ENCODE data around the gene BAHCC1. TPM values are rescaled to one million over a fixed set of nuclear protein-coding genes. Genes with fewer than 3 reads are reported as not detected.

Gene BAHCC1
- total RNA-seq, 1 experiment from 2014 or later, result 9.9 TPM

DNA sequence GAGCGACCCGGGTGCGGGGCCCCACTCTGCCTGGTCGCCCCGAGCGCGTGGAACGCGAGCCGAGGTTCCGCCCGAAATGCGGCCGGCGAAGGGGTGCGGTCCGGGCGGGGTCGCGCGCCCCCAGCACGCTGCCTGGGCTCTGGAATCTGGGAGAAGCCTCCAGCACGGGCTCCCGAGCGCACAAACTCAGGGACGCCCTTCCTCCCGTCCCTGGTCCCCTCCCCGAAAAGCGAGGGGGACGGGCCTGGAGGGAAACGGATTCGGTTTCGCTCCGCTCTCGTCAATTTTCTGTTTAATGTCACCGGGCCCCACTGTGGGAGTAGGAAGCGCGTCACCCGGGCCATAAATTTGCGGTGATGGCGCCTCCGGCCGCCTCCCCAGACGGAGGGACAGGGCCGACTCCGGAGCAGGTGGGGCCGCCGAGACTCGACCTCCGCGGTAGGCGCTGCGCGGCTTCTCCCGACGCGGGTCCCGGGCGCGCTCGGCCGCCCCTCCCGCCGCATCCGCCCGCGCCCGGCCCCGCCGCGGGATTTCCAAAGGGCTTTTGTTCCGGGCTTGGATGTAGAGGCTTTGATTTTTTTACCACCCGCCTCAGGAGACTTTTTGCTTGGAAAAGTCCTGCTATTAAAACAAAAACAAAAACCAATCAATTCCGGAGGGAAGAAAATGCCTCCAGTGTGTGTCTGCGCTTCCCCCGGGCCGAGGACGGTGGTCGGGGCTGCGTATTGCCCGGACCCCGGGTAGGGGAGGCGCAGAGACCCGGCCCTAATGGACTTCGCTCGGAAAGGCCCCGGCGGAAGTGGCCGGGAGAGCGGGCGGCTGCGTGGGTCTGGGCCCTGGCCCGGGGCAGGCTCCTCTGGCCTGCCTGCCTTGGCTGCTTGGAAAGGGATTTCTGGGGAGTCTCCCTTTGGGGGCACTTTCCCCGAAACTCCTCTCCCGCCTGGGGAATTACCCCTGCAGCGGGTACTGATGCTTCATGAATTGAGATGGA lies 7.9 kb upstream of the BAHCC1 start:
- Histone ChIP-seq H3K4me3 (ENCODE audit: low read length) (peak overlapping the region; percentile 87), H4K20me1 (ENCODE audit: low read length) (no peaks in the 10 kb centered on the region), H3K9me2 (replicated peaks; ENCODE audit: low read length) (no peaks in the 10 kb centered on the region), H3K27me3 (ENCODE audit: low read length) (no peaks in the 10 kb centered on the region), H2AFZ (ENCODE audit: low read length) (peak overlapping the region; percentile 88), H3K79me2 (ENCODE audit: low read length) (peaks cover 11% of the 10 kb centered on the region), H3K4me1 (ENCODE audit: insufficient read depth, low read length) (peaks cover 22% of the 10 kb centered on the region), H3K9ac (ENCODE audit: low read length) (peak overlapping the region; percentile 83), H3K4me2 (ENCODE audit: low read length) (peak overlapping the region; percentile 94), H3K36me3 (ENCODE audit: low read depth, low read length) (no peaks in the 10 kb centered on the region), H3F3A (ENCODE audit: low read length, unreplicated experiment) (no peaks in the 10 kb centered on the region), H3K9me3 (ENCODE audit: low read length) (no peaks in the 10 kb centered on the region), H3K27ac (ENCODE audit: low read length) (peak overlapping the region; percentile 44)
- TSS peak; percentile 72 for BruUV-seq (replicated peaks)
- DNase-seq, result peak; percentile 64
- CTCF ChIA-PET, result no interaction called here
- POLR2A ChIA-PET (ENCODE audit: unreplicated experiment), result no interaction called here
- TF ChIP-seq, protein P1, sequence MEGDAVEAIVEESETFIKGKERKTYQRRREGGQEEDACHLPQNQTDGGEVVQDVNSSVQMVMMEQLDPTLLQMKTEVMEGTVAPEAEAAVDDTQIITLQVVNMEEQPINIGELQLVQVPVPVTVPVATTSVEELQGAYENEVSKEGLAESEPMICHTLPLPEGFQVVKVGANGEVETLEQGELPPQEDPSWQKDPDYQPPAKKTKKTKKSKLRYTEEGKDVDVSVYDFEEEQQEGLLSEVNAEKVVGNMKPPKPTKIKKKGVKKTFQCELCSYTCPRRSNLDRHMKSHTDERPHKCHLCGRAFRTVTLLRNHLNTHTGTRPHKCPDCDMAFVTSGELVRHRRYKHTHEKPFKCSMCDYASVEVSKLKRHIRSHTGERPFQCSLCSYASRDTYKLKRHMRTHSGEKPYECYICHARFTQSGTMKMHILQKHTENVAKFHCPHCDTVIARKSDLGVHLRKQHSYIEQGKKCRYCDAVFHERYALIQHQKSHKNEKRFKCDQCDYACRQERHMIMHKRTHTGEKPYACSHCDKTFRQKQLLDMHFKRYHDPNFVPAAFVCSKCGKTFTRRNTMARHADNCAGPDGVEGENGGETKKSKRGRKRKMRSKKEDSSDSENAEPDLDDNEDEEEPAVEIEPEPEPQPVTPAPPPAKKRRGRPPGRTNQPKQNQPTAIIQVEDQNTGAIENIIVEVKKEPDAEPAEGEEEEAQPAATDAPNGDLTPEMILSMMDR (conservative IDR thresholded peaks at IDR 0.05; ENCODE audit: low read depth, low read length), result no peak
- no peak for TF ChIP-seq EZH2 (IDR thresholded peaks at IDR 0.05; ENCODE audit: low read length, unreplicated experiment)
- no peak for TF ChIP-seq EZH2phosphoT487 (IDR thresholded peaks at IDR 0.05; ENCODE audit: borderline replicate concordance, low read length)
- intact Hi-C loops (cut with micrococcal nuclease), result no loop called here
- ATAC-seq, result peak; percentile 56

DNA sequence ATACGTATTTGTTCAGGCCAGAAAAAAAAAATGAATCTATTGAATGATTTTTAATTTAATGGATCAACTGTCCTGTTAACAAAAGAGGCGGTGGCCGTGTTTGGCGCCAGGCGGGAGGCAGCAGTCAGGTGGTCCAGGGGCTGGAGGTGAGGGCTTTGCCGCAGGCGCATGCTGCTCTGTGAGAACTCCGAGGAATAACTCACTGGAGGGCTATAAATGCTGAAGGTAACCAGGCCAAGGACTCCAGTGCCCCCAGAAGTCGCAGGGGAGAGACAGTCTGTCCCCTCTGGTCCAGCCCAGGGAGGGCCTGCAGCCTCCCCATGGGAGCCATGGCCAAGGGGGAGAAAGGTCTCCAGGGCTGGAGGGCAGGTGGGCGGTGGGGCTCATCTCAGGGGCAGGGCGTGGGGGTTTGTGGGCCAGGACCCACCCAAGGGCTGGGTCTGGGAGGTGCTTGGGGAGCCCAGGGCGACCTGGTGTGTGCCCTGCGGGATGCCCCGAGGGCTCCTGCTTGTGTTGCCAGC lies 7.1 kb upstream of the BAHCC1 start:
- Histone ChIP-seq H3K36me3 (ENCODE audit: low read depth, low read length) (no peaks in the 10 kb centered on the region), H3K9ac (ENCODE audit: low read length) (0 out of 2 replicates have a peak overlapping the region, but pooled peaks have one; percentile 83), H4K20me1 (ENCODE audit: low read length) (no peaks in the 10 kb centered on the region), H3F3A (ENCODE audit: low read length, unreplicated experiment) (no peaks in the 10 kb centered on the region), H3K27me3 (ENCODE audit: low read length) (no peaks in the 10 kb centered on the region), H3K79me2 (ENCODE audit: low read length) (peaks cover 19% of the 10 kb centered on the region), H3K4me2 (ENCODE audit: low read length) (peak overlapping the region; percentile 94; the same call in 1 of the 2 replicates), H3K27ac (ENCODE audit: low read length) (no peak overlapping the region), H2AFZ (ENCODE audit: low read length) (no peak overlapping the region), H3K4me3 (ENCODE audit: low read length) (peak overlapping the region; percentile 87; the same call in 1 of the 2 replicates), H3K4me1 (ENCODE audit: insufficient read depth, low read length) (peaks cover 27% of the 10 kb centered on the region), H3K9me3 (ENCODE audit: low read length) (no peaks in the 10 kb centered on the region), H3K9me2 (replicated peaks; ENCODE audit: low read length) (no peaks in the 10 kb centered on the region)
- ChIA-PET CTCF (no interaction called here), POLR2A (ENCODE audit: unreplicated experiment) (no interaction called here)
- TF ChIP-seq, protein P1 (conservative IDR thresholded peaks at IDR 0.05; ENCODE audit: low read depth, low read length), result no peak
- TF ChIP-seq EZH2 (IDR thresholded peaks at IDR 0.05; ENCODE audit: low read length, unreplicated experiment) (no peak), EZH2phosphoT487 (IDR thresholded peaks at IDR 0.05; ENCODE audit: borderline replicate concordance, low read length) (no peak)
- no TSS peak for BruUV-seq (replicated peaks)
- intact Hi-C loops (cut with micrococcal nuclease), result no loop called here
- no peak for ATAC-seq
- DNase-seq, result no peak
